K562 (cell line): ENCODE results near the gene AK5. TPM values are rescaled to one million over a fixed set of nuclear protein-coding genes. Genes with fewer than 3 reads are reported as not detected.

Experiments used
- ATAC-seq: fragments of 200-7000 bp; cut with Tn5 transposase; 3 replicates; pipeline ENCODE4 v1.9.1; 2020; ENCODE audit warnings: moderate library complexity
- BruUV-seq: library from RNA; stranded (reverse); fragments of 400-500 nt; replicated peaks from 2 replicates; lab custom pipeline; 2021; lab: Mats Ljungman, UMichigan
- CTCF ChIA-PET: fragments of 300-600 bp; formaldehyde crosslinking; extraction: SDS; loops from one replicate; lab custom pipeline; 2021; ENCODE audit warnings: low intra/inter-chr PET ratio; lab: Yijun Ruan, JAX
- POLR2A ChIA-PET: fragments of 300-600, 350-650 bp; sonication (Branson Sonifier 250); formaldehyde crosslinking; extraction: SDS; loops from one replicate; lab custom pipeline; 2021; ENCODE audit warnings: antibody characterized with exemption, inconsistent platforms; lab: Yijun Ruan, JAX
- DNase-seq, 4 experiments: peaks; one replicate each; pipeline versions ENCODE4 v3.0.0 to v3.0.0-alpha.2; 2011 to 2018; ENCODE audit warnings: low spot score in 3 of 4, mixed read lengths in 3 of 4; ENCODE audit errors: extremely low read depth in 1 of 4
- FAIRE-seq: peaks from 2 replicates; lab custom pipeline; 2011; peaks lifted over from hg19 to GRCh38; lab: Jason Lieb, UNC
- H2AFZ ChIP-seq: 2 replicates; pipeline ENCODE4 v1.6.0; 2011; ENCODE audit warnings: low read depth, low read length, control low read depth, inconsistent platforms
- H3K27ac ChIP-seq: fragments of 200-600 bp; 3 replicates; pipeline ENCODE4 v1.8.0; 2011; ENCODE audit warnings: low read depth, mild to moderate bottlenecking, control low read depth, inconsistent platforms, low read length, moderate library complexity, mixed read lengths; ENCODE audit errors: extremely low read depth
- H3K27me3 ChIP-seq, 2 experiments: fragments of 300-600 bp in 1 of 2; 2 replicates in 1 of 2; 3 replicates in 1 of 2; pipeline versions ENCODE4 v1.6.0 to v1.8.0; 2011; ENCODE audit warnings: inconsistent platforms in 2 of 2, low read length in 2 of 2, mild to moderate bottlenecking in 1 of 2, mixed read lengths in 1 of 2, moderate library complexity in 1 of 2; ENCODE audit not compliant: control insufficient read depth in 2 of 2, insufficient read depth in 2 of 2
- H3K36me3 ChIP-seq: fragments of 300-600 bp; 3 replicates; pipeline ENCODE4 v1.8.0; 2011; ENCODE audit warnings: mild to moderate bottlenecking, low read length, inconsistent platforms; ENCODE audit not compliant: control insufficient read depth, insufficient read depth
- H3K4me1 ChIP-seq, 2 experiments: fragments of 200-600 bp in 1 of 2; replicated peaks in 1 of 2; 2 replicates in 1 of 2; 3 replicates in 1 of 2; pipeline versions ENCODE4 v1.5.1 to v1.8.0; 2011; ENCODE audit warnings: inconsistent platforms in 2 of 2, low read length in 2 of 2, mild to moderate bottlenecking in 1 of 2, mixed read lengths in 1 of 2, moderate library complexity in 1 of 2; ENCODE audit not compliant: control insufficient read depth in 2 of 2, insufficient read depth in 2 of 2
- H3K4me2 ChIP-seq: 2 replicates; pipeline ENCODE4 v1.6.1; 2011; ENCODE audit warnings: low read length, control low read depth, inconsistent platforms, mixed read lengths; ENCODE audit not compliant: insufficient read depth
- H3K4me3 ChIP-seq: fragments of 200-600 bp; sonication (generic), shearing (Covaris generic); 2 replicates; pipeline ENCODE4 v1.5.1; 2016; ENCODE audit warnings: control low read depth, inconsistent platforms
- H3K79me2 ChIP-seq: fragments of 200-600 bp; 3 replicates; pipeline ENCODE4 v1.8.0; 2011; ENCODE audit warnings: low read length, inconsistent platforms; ENCODE audit not compliant: control insufficient read depth, insufficient read depth
- H3K9ac ChIP-seq, 2 experiments: 2 replicates each; pipeline versions ENCODE4 v1.6.0 to v1.6.1; 2011; ENCODE audit warnings: low read depth in 2 of 2, low read length in 2 of 2, control low read depth in 1 of 2, inconsistent platforms in 1 of 2, mild to moderate bottlenecking in 1 of 2, mixed read lengths in 1 of 2; ENCODE audit not compliant: insufficient read depth in 1 of 2
- H3K9me1 ChIP-seq: one replicate; pipeline ENCODE4 v1.6.0; 2011; ENCODE audit warnings: inconsistent platforms, mild to moderate bottlenecking, low read length, moderate library complexity; ENCODE audit not compliant: control insufficient read depth, insufficient read depth
- H3K9me3 ChIP-seq: replicated peaks from 2 replicates; pipeline ENCODE4 v1.5.1; 2011; ENCODE audit warnings: low read depth, low read length, inconsistent platforms; ENCODE audit not compliant: control insufficient read depth, insufficient read depth
- H4K20me1 ChIP-seq: replicated peaks from 2 replicates; pipeline ENCODE4 v1.6.1; 2011; ENCODE audit warnings: low read length, inconsistent platforms, mixed read lengths; ENCODE audit not compliant: control insufficient read depth, insufficient read depth
- CBX8 ChIP-seq: fragments of 200-600 bp; sonication (generic); IDR thresholded peaks from 2 replicates; pipeline ENCODE4 v1.6.1; 2012; ENCODE audit warnings: borderline replicate concordance, mixed run types, low read depth, mild to moderate bottlenecking, moderate library complexity, mixed read lengths, low read length, control low read depth, inconsistent platforms; ENCODE audit not compliant: poor library complexity, severe bottlenecking; ENCODE audit errors: extremely low read depth
- CHD2 ChIP-seq: IDR thresholded peaks from 2 replicates; pipeline ENCODE4 v1.6.1; 2011; ENCODE audit warnings: low read depth, low read length
- CHD7 ChIP-seq: fragments of 200-600 bp; sonication (generic); IDR thresholded peaks from one replicate; pipeline ENCODE4 v1.6.1; 2012; ENCODE audit warnings: mild to moderate bottlenecking, low read depth, low read length, inconsistent platforms
- HNRNPL ChIP-seq: fragments of 200-400 bp; formaldehyde crosslinking; IDR thresholded peaks from 2 replicates; pipeline ENCODE4 v1.6.1; 2017; ENCODE audit warnings: low read depth, mild to moderate bottlenecking, low read length
- KDM2B ChIP-seq: fragments of 250-450 bp; sonication (Bioruptor Pico); IDR thresholded peaks from 2 replicates; pipeline ENCODE4 v1.8.0; 2021; ENCODE audit warnings: mild to moderate bottlenecking, moderate library complexity
- KLF13 ChIP-seq: fragments of 450-650 bp; IDR thresholded peaks from 2 replicates; pipeline ENCODE4 v1.6.1; 2016; ENCODE audit warnings: missing genetic modification characterization, low read depth, mild to moderate bottlenecking, missing compliant biosample characterization, moderate library complexity, borderline replicate concordance
- MTA2 ChIP-seq: fragments of 450-650 bp; IDR thresholded peaks from 2 replicates; pipeline ENCODE4 v1.6.1; 2016; ENCODE audit warnings: low read depth
- NCOA6 ChIP-seq: fragments of 450-650 bp; IDR thresholded peaks from 2 replicates; pipeline ENCODE4 v1.6.1; 2017; ENCODE audit warnings: mild to moderate bottlenecking
- NRF1 ChIP-seq, 2 experiments: fragments of 450-650 bp; IDR thresholded peaks in 1 of 2; conservative IDR thresholded peaks in 1 of 2; 2 replicates each; pipeline ENCODE4 v1.6.1; 2014; ENCODE audit warnings: mild to moderate bottlenecking in 2 of 2
- SAFB ChIP-seq: fragments of 200-400 bp; formaldehyde crosslinking; IDR thresholded peaks from 2 replicates; pipeline ENCODE4 v1.6.1; 2017; ENCODE audit warnings: low read depth, low read length, borderline replicate concordance
- TRIM28 ChIP-seq: fragments of 450-650 bp; IDR thresholded peaks from 2 replicates; pipeline ENCODE4 v1.6.1; 2017
- ZBTB2 ChIP-seq: fragments of 450-650 bp; IDR thresholded peaks from 2 replicates; pipeline ENCODE4 v1.6.1; 2016; ENCODE audit warnings: antibody characterized with exemption
- in situ Hi-C: fragments of 300-500 bp; cut with MboI; formaldehyde crosslinking; loops from 4 replicates; pipeline ENCODE4 v1.15.0; 2018; ENCODE audit warnings: inconsistent platforms, mixed read lengths
- intact Hi-C: fragments of 100-400 bp; cut with micrococcal nuclease; formaldehyde crosslinking; loops from 2 replicates; pipeline ENCODE4 v1.14.2; 2022
- polyA plus RNA-seq, 8 experiments: library from polyadenylated mRNA; depleted of rRNA in 4 of 8; stranded (reverse) in 5 of 8; unstranded in 3 of 8; fragments of >200 nt; fragmentation: Nextera tagmentation in 2 of 8; fragmentation: Illumina TruSeq in 1 of 8; extraction: Ambion mirVana in 2 of 8; extraction: Trizol in 1 of 8; gene quantifications; 2 replicates each; pipeline versions ENCODE4 v1.2.1 to v1.2.3, GENCODE V29; 2011 to 2014; ENCODE audit warnings: inconsistent platforms in 1 of 8, missing spikeins in 1 of 8
- total RNA-seq, 7 experiments: library from RNA; depleted of rRNA in 6 of 7; stranded (reverse); fragments of >200 nt in 6 of 7; fragmentation: Illumina TruSeq in 2 of 7; extraction: Trizol in 2 of 7; gene quantifications; 2 replicates each; pipeline versions ENCODE4 v1.2.1 to v1.2.3, GENCODE V29; 2011 to 2021; ENCODE audit warnings: low replicate concordance in 1 of 7

The AK5 gene
- total and polyA plus RNA-seq, 9 of the 15 experiments (the other 6 are each of a cell fraction or from before 2014, with no cell fraction given), result 0.06 TPM; not detected in 8

- Histone ChIP-seq H4K20me1 (no peaks in the 10 kb centered on the region), H3K36me3 (no peaks in the 10 kb centered on the region), H3K9ac (no peak overlapping the region), H3K4me3 (no peak overlapping the region), H3K9me1 (no peaks in the 10 kb centered on the region), H3K4me2 (no peak overlapping the region), H3K27me3 (no peaks in the 10 kb centered on the region), H3K4me1 (no peaks in the 10 kb centered on the region), H3K79me2 (no peaks in the 10 kb centered on the region), H2AFZ (no peak overlapping the region), H3K27ac (no peak overlapping the region), H3K9me3 (no peaks in the 10 kb centered on the region)
- ChIA-PET POLR2A (no interaction called here), CTCF (no interaction called here)
- ATAC-seq (no peak), DNase-seq (no peak), FAIRE-seq (no peak)
- no TSS peak for BruUV-seq
- intact Hi-C loops (no loop called here), in situ Hi-C loops (no loop called here)
- TF ChIP-seq MTA2, result no peak
- TF ChIP-seq HNRNPL, result no peak
- TF ChIP-seq ZBTB2, result no peak
- no peak for TF ChIP-seq KDM2B (CRISPR knock-in tag)
- TF ChIP-seq NRF1 (conservative IDR thresholded peaks at IDR 0.05 in 1 of 2, IDR thresholded peaks at IDR 0.05 in 1 of 2), result no peak
- no peak for TF ChIP-seq CHD7
- no peak for TF ChIP-seq CBX8
- TF ChIP-seq CHD2, result no peak
- TF ChIP-seq SAFB, result no peak
- TF ChIP-seq KLF13 (tag), result no peak
- TF ChIP-seq NCOA6, result no peak
- no peak for TF ChIP-seq TRIM28
Measured at GRCh38 chr1:77336729-77337128, 54.9 kb downstream of the AK5 start.
